Measurements from ENCODE around the gene FAM50A.

Gene FAM50A

DNA sequence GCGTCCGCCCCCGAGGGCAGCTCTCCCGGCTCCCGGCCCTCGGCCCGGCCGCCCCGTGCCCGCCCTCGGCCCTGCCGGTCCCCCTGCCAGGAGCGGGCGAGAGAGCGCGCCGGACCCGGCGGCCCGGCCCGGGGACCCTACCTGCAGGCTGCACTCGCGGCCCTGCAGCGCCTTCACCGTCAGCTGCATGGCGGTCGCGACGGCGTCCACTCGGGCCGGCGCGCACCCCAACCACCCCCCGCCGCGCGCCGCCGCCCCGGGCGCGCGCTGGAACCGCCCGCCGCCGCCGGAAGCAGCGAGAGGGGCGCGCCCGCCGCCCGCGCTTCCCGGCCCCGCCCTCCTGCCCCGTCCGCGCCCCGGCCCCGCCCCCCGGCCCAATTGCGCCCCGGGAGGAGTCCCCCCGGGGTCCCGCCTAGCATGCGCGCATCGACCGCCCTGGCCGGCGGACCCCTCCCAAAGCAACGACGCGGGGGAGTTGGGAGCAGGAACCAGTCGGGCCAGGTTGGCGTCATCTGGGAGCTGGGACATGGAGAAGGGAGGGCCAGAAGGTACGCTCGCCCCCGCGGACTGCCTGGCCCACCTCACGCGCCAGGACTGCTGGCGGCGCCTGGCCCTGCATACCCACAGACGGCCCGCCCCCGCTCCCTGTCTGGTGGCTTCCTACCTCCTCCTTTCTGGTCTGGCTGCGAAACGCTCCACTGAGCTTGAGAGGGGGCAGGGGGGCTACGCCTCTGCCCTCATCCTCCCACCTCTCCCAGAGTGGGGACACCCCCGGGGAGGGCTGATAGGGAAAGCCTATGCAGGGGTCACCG lies 42.7 kb downstream of the FAM50A start, which contains the start of gene UBL4A:
Gene UBL4A, minus strand, starts transcription at position 220 of the 812 bp plus-strand sequence. Its CDS starts 31 bp downstream, at position 189.
- H3K36me3 ChIP-seq (ENCODE audit: control insufficient read depth in 1 of 2, insufficient read depth in 2 of 2, low read length in 2 of 2): peaks cover 31 to 34% of the 10 kb centered on the region in 2 experiments
- DNase-seq: peak; percentile 44 to 49
- WGBS (ENCODE audit: extremely low coverage, insufficient coverage, insufficient read length): no CpG with 5 or more reads among the region's 95 CpGs

DNA sequence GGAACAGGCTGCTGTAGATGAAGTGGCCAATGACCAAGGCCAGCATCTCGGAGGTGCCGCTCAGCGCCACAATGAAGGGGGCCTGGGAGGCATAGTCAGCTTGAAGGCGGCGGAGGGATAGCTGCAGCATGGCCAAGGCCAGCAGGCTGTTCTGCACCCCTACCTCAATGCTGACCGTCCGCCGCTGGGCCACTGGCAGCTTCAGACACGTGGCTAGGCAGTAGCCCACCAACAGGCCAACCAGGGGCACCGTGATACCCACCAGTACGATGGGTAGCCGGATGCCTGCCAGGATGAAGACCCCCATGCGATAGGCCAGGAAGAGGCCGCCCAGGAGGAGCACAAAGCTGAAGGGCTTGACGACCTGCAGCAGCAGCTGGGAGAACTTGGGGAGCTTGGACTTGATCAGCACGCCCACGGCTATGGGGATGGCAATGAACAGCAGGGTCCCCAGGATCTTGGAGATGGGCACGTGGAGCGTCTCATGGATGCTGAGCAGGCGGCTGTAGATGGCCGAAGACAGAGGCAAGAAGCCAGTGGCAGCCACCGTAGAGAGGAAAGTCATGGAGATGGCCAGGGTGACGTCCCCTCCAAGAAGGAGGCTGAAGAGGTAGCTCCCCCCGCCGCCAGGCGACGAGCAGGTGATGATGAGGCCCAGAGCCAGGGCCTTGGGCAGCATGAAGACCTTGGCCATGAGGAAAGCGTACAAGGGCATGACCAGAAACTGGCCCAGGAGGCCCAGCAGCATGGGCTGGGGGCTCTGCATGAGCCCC lies 43.8 kb downstream of the FAM50A start:
- no CpG with 5 or more reads among the region's 28 CpGs for WGBS (ENCODE audit: extremely low coverage, insufficient coverage, insufficient read length)

More for the DNA sequence above, 42.7 kb downstream of the FAM50A start, which contains the start of gene UBL4A:
- Histone ChIP-seq H3K4me3 (ENCODE audit: low read depth, low read length) (peak within 1 kb of the TSS; percentile 83), H2AK5ac (ENCODE audit: low read length) (peak within 1 kb of the TSS; percentile 88), H3K4me1 (ENCODE audit: control insufficient read depth in 1 of 2, insufficient read depth in 2 of 2, low read length in 2 of 2) (peaks cover 20 to 22% of the 10 kb centered on the region in 2 experiments), H2BK5ac (ENCODE audit: low read depth, low read length, poor library complexity) (peak within 1 kb of the TSS; percentile 80), H4K91ac (ENCODE audit: low read depth, low read length) (peak within 1 kb of the TSS; percentile 96), H3K4me2 (ENCODE audit: low read length) (peak within 1 kb of the TSS; percentile 83), H3K23ac (ENCODE audit: low read length) (no peak within 1 kb of the TSS), H4K8ac (ENCODE audit: low read depth, low read length) (peak within 1 kb of the TSS; percentile 87), H2AFZ (ENCODE audit: insufficient read depth, low read length, poor library complexity) (peak within 1 kb of the TSS; percentile 66), H3K79me2 (ENCODE audit: control insufficient read depth, insufficient read depth, low read length, poor library complexity) (peaks cover 16% of the 10 kb centered on the region), H3K27me3 (ENCODE audit: insufficient read depth, low read length) (no peaks in the 10 kb centered on the region), H2BK120ac (ENCODE audit: insufficient read depth, low read length, poor library complexity) (peak within 1 kb of the TSS; percentile 92), H4K12ac (ENCODE audit: low read depth, low read length) (peak within 1 kb of the TSS; percentile 64), H3K9me3 (ENCODE audit: insufficient read depth, low read depth, low read length) (peaks cover 1% of the 10 kb centered on the region), H3K14ac (ENCODE audit: low read length) (peak within 1 kb of the TSS; percentile 90), H2BK12ac (ENCODE audit: low read length) (peak within 1 kb of the TSS; percentile 37), H3K4ac (ENCODE audit: low read depth, low read length) (peak within 1 kb of the TSS; percentile 88), H3K79me1 (ENCODE audit: low read length) (peaks cover 17% of the 10 kb centered on the region), H3K27ac (ENCODE audit: low read depth, low read length) (peak within 1 kb of the TSS; percentile 93), H3K9ac (ENCODE audit: low read length) (peak within 1 kb of the TSS; percentile 87), H3K18ac (ENCODE audit: low read length) (peak within 1 kb of the TSS; percentile 92)

DNA sequence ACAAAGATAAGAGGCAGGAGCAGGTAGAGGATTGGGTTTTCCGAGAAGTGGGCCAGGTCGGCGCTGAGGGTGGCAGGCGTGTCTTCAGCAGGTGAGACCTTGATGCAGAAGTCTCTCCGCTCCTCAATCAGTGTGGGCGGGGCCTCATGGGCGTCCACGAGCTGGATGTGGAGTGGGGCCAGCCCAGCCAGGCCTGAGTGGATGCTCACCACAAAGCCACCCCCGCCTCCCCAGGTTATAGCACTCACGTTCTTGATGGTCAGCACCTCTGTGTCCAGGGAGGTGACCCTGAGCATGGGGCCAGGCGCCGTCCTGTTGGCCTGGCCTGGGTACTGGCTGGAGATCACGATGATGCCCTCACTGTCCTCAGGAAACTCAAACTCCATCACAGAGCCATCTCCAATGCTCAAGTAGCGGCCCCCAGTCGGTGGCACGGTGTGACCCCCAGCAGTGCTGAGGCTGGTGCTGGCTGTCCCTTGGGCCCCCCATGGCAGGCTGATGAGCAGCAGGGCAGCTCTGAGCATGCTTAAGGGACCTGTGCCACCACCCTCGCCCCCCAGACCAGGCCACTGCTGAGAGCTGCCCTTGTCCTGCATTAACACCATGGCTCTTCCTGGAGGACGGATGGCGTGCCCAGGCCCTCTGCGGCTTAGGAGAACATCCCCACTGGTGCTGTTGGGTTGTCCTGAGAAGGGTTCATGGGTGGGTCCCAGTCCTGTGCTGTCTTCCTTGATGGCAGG lies 44.6 kb downstream of the FAM50A start:
- no peak overlapping the region for H3K4me2 ChIP-seq (ENCODE audit: low read length)

More for the DNA sequence above, 43.8 kb downstream of the FAM50A start:
- Histone ChIP-seq H2AK5ac (ENCODE audit: low read length) (peak overlapping the region; percentile 1), H2BK5ac (ENCODE audit: low read depth, low read length, poor library complexity) (no peak overlapping the region), H3K9ac (ENCODE audit: low read length) (no peak overlapping the region), H3K4ac (ENCODE audit: low read depth, low read length) (peak overlapping the region; percentile 15), H3K79me2 (ENCODE audit: control insufficient read depth, insufficient read depth, low read length, poor library complexity) (peaks cover 16% of the 10 kb centered on the region), H3K4me1 (ENCODE audit: control insufficient read depth in 1 of 2, insufficient read depth in 2 of 2, low read length in 2 of 2) (peaks cover 20 to 22% of the 10 kb centered on the region in 2 experiments), H3K36me3 (ENCODE audit: control insufficient read depth in 1 of 2, insufficient read depth in 2 of 2, low read length in 2 of 2) (peaks cover 31 to 34% of the 10 kb centered on the region in 2 experiments), H3K14ac (ENCODE audit: low read length) (no peak overlapping the region), H2AFZ (ENCODE audit: insufficient read depth, low read length, poor library complexity) (no peak overlapping the region), H3K79me1 (ENCODE audit: low read length) (peaks cover 17% of the 10 kb centered on the region), H3K23ac (ENCODE audit: low read length) (no peak overlapping the region), H3K18ac (ENCODE audit: low read length) (no peak overlapping the region), H4K91ac (ENCODE audit: low read depth, low read length) (peak overlapping the region; percentile 1), H2BK120ac (ENCODE audit: insufficient read depth, low read length, poor library complexity) (no peak overlapping the region), H3K27ac (ENCODE audit: low read depth, low read length) (peak overlapping the region; percentile 93), H3K4me2 (ENCODE audit: low read length) (peak overlapping the region; percentile 70), H3K4me3 (ENCODE audit: low read depth, low read length) (no peak overlapping the region), H3K27me3 (ENCODE audit: insufficient read depth, low read length) (no peaks in the 10 kb centered on the region), H3K9me3 (ENCODE audit: insufficient read depth, low read depth, low read length) (peaks cover 1% of the 10 kb centered on the region), H4K12ac (ENCODE audit: low read depth, low read length) (no peak overlapping the region), H4K8ac (ENCODE audit: low read depth, low read length) (no peak overlapping the region), H2BK12ac (ENCODE audit: low read length) (no peak overlapping the region)
- no peak for DNase-seq

GRCh38 chrX:154489182-154489581 lies 45.2 kb downstream of the FAM50A start:
- Histone ChIP-seq H3K9ac (ENCODE audit: low read length) (no peak overlapping the region), H3K36me3 (ENCODE audit: control insufficient read depth in 1 of 2, insufficient read depth in 2 of 2, low read length in 2 of 2) (peaks cover 29 to 30% of the 10 kb centered on the region in 2 experiments), H3K4me1 (ENCODE audit: control insufficient read depth in 1 of 2, insufficient read depth in 2 of 2, low read length in 2 of 2) (peaks cover 20 to 22% of the 10 kb centered on the region in 2 experiments), H2BK12ac (ENCODE audit: low read length) (peak overlapping the region; percentile 35), H3K4me3 (ENCODE audit: low read depth, low read length) (no peak overlapping the region), H4K8ac (ENCODE audit: low read depth, low read length) (no peak overlapping the region), H3K9me3 (ENCODE audit: insufficient read depth, low read depth, low read length) (peaks cover 1% of the 10 kb centered on the region), H4K12ac (ENCODE audit: low read depth, low read length) (peak overlapping the region; percentile 60), H2AFZ (ENCODE audit: insufficient read depth, low read length, poor library complexity) (no peak overlapping the region), H3K4me2 (ENCODE audit: low read length) (peak overlapping the region; percentile 87), H3K18ac (ENCODE audit: low read length) (no peak overlapping the region), H3K23ac (ENCODE audit: low read length) (no peak overlapping the region), H4K91ac (ENCODE audit: low read depth, low read length) (no peak overlapping the region), H2AK5ac (ENCODE audit: low read length) (no peak overlapping the region), H3K27ac (ENCODE audit: low read depth, low read length) (no peak overlapping the region), H2BK5ac (ENCODE audit: low read depth, low read length, poor library complexity) (no peak overlapping the region), H3K79me2 (ENCODE audit: control insufficient read depth, insufficient read depth, low read length, poor library complexity) (peaks cover 16% of the 10 kb centered on the region), H3K4ac (ENCODE audit: low read depth, low read length) (peak overlapping the region; percentile 43), H2BK120ac (ENCODE audit: insufficient read depth, low read length, poor library complexity) (no peak overlapping the region), H3K14ac (ENCODE audit: low read length) (no peak overlapping the region), H3K79me1 (ENCODE audit: low read length) (peaks cover 17% of the 10 kb centered on the region), H3K27me3 (ENCODE audit: insufficient read depth, low read length) (no peaks in the 10 kb centered on the region)
- no CpG with 5 or more reads among the region's 4 CpGs for WGBS (ENCODE audit: extremely low coverage, insufficient coverage, insufficient read length)
- DNase-seq: no peak

More for the DNA sequence above, 44.6 kb downstream of the FAM50A start:
- Histone ChIP-seq H3K27ac (ENCODE audit: low read depth, low read length) (no peak overlapping the region), H3K79me2 (ENCODE audit: control insufficient read depth, insufficient read depth, low read length, poor library complexity) (peaks cover 16% of the 10 kb centered on the region), H3K9me3 (ENCODE audit: insufficient read depth, low read depth, low read length) (peaks cover 1% of the 10 kb centered on the region), H2BK5ac (ENCODE audit: low read depth, low read length, poor library complexity) (no peak overlapping the region), H3K18ac (ENCODE audit: low read length) (no peak overlapping the region), H4K8ac (ENCODE audit: low read depth, low read length) (no peak overlapping the region), H3K14ac (ENCODE audit: low read length) (no peak overlapping the region), H3K4me3 (ENCODE audit: low read depth, low read length) (no peak overlapping the region), H3K23ac (ENCODE audit: low read length) (no peak overlapping the region), H3K9ac (ENCODE audit: low read length) (no peak overlapping the region), H3K79me1 (ENCODE audit: low read length) (peaks cover 17% of the 10 kb centered on the region), H3K4me1 (ENCODE audit: control insufficient read depth in 1 of 2, insufficient read depth in 2 of 2, low read length in 2 of 2) (peaks cover 20 to 22% of the 10 kb centered on the region in 2 experiments), H2BK120ac (ENCODE audit: insufficient read depth, low read length, poor library complexity) (no peak overlapping the region), H4K12ac (ENCODE audit: low read depth, low read length) (no peak overlapping the region), H3K4ac (ENCODE audit: low read depth, low read length) (no peak overlapping the region), H2AFZ (ENCODE audit: insufficient read depth, low read length, poor library complexity) (no peak overlapping the region), H4K91ac (ENCODE audit: low read depth, low read length) (no peak overlapping the region), H3K36me3 (ENCODE audit: control insufficient read depth in 1 of 2, insufficient read depth in 2 of 2, low read length in 2 of 2) (peaks cover 31 to 34% of the 10 kb centered on the region in 2 experiments), H2BK12ac (ENCODE audit: low read length) (no peak overlapping the region), H2AK5ac (ENCODE audit: low read length) (no peak overlapping the region), H3K27me3 (ENCODE audit: insufficient read depth, low read length) (no peaks in the 10 kb centered on the region)
- no peak for DNase-seq
- no CpG with 5 or more reads among the region's 20 CpGs for WGBS (ENCODE audit: extremely low coverage, insufficient coverage, insufficient read length)
